Left forelimb (tissue), 1 donor: ENCODE data around the gene FGF14.

Experiments
- DNase-seq: peaks from one replicate; pipeline ENCODE4 v3.0.0-alpha.2; 2018; ENCODE audit warnings: low spot score

The FGF14 gene

DNA sequence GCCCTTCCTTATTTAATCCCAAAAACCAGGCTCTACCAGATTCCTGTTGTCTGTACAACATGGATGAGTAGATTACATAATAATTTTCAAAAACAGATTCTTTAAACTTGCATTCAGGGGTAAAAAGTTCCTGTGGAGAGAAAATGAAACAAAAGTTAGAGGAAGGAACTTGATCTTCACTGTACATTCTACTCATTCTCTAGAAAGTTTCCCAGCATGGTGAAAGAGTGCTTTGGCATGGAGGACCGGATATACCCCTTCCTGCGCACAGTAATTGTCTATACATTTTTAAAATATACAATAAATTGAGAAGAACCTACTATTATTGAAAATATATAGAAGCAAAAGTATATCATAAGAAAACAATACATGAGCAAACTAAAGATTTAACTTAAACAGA is 675.2 kb downstream of the FGF14 start:
- no peak for DNase-seq

DNA sequence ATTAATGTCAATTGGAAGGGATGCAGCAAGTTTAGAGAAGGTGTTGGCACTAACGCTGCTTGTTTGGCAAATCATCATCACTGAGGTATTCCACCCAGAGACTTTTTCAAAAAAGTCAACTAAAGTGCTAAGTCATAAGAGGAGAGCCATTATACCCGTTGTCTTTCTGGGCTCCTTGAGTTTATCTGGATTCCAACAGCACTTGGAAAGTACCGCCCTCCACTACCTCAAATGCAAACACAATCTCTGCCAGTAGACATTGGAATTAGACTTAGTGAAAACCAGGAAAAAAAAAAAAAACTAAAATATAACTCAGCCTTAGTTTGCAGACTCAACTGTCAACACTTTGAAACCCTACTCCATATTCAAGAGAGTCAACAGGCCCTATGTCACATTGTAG is 683.4 kb downstream of the FGF14 start:
- no peak for DNase-seq

DNA sequence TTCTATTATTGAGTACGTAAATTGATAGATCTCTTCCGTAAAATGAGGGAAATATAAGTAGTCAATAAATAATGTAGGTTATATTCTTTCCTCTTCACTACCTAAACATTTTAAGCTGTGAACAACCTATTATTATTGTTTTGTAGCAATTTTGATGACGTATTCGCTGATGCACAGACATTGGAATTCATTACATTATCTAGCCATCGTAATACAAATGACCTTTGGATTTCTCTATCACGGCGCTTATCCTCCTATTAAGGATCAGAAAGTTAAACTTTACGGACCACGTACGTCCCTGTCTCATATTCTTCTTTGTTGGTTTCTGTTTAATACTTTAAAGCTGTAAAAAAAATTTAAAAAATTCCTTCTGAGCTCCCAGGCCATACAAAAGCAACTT is 684.5 kb downstream of the FGF14 start:
- DNase-seq = no peak

DNA sequence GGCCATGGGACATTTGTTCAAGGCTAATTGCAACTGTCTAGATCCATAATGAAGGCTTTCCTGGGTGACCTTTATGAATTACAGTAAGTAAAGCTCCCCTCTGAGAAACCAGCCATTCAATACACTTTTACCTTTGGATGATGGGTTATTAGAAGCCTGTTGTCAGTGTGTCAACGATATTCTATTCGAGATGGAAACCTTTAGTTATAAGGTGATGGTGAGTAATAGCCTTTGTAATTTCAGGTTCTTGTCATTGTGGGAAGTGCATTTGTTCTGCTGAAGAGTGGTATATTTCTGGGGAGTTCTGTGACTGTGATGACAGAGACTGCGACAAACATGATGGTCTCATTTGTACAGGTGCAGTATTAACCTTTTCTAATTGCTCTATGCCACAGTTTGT is 687.7 kb downstream of the FGF14 start:
- DNase-seq = no peak

DNA sequence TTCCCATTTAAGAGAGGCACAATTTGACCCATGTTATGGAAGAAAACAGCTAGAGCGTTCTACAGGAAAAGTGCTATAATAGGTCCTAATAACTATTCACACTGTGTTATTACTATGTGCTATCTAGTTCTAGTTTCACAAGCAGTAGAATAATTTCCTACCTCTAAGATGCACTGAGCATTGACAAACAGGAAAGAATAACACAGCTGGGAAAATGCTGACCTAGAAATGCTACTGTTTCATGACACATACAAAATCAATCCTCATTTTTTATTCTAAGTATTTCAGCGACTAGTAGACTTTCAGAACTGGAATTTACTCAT is 689.9 kb downstream of the FGF14 start:
- DNase-seq = no peak

DNA sequence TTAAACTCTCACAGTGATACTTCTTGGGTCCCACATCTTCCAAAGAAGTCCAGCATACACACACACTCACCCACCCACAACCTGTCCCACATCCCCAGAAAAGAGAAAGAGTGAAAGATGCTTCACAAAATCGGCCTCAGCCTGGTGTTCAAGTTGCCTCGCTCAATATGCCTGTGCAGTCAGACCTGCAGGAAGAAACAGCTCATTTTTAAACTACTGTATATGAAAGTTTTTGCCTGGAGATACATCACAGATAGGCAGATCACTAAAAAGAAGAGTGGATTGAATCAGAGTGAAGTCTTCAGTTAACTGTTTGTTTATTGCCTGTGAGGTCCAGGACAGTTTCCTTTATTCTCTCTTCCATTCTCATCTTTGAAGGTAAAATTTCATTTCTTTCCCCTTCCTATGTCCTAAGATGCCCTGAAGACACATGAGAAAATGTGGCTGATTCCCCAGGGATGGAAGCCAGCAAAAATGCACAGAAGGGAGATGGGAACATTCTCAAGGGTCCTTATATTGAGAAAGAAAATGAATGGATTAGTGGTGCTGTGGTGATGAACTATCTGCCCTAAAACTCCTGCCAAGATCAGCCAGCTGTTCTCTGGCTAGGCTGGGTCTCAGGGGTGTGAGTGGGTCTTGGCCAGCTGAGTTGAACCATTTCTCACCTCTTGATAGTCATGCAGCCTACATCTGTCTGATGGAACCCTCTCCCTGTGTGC is 690.4 kb downstream of the FGF14 start:
- DNase-seq = no peak

DNA sequence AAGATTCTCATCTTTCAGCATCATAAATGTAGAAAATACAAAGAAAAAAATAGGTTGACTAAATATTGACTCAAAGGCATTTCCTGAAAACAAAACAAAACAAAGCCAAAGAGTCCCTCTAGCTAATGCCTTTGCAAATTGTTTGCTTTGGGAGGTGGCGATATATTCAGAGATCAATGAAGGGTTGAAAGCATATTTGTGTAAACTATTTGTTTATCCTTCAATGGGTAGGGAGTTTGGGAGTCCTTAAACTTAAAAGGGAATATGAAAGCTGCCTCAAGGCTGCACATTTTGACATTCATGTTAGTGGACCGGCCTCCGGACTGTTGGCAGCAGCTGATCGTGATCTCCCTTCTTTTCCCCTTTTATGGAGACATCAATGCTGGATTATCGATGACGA is 691.9 kb downstream of the FGF14 start:
- no peak for DNase-seq

DNA sequence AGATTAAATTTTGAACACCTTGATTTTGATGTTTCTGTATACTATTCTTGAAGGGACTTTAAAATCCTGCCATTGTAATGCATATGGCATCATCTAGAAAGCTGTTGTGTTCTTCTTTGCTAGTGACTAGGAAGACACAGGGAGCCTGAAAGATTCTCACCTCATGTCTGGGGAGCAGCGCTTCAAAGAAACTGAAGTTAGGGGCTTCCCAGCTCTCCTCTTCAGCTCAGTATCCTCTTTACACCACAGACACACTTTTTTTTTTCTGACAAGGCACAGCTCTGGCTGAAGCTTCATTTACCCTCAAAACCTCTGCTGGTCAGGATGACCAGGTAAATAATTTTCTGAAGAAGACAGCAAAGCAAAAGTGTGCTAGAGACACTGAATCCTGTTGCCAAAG is 693.7 kb downstream of the FGF14 start:
- DNase-seq = no peak

DNA sequence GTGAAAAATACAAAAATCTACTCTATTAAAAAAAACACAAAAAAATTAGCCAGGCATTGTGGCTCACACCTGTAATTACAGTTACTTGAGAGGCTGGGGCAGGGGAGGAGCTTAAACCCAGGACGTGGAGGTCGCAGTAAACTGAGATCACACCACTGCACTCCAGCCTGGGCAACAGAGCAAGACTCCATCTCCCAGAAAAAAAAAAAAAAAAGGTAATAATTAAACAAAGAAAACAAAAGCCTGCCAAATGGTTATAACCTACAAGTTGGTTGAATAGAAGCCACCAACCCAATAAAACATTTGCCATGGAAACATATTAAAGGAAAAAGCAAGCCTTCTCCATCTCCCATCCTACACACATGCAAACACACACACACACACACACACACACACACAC is 694.2 kb downstream of the FGF14 start:
- DNase-seq = no peak

DNA sequence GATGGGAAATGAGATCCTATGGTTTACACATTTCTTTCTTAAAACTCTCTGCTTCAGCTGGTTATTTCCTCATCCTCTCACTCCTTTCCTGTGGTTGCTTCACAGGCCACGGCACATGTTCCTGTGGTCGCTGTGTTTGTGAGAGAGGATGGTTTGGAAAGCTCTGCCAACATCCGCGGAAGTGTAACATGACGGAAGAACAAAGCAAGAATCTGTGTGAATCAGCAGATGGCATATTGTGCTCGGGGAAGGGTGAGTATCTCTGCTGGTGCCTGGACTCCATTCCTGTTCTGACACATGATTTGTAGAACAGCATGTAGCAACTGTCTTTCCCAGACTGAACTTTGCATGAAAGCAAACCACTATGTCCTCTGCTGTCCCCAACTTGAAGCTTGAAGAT is 695.2 kb downstream of the FGF14 start:
- no peak for DNase-seq

DNA sequence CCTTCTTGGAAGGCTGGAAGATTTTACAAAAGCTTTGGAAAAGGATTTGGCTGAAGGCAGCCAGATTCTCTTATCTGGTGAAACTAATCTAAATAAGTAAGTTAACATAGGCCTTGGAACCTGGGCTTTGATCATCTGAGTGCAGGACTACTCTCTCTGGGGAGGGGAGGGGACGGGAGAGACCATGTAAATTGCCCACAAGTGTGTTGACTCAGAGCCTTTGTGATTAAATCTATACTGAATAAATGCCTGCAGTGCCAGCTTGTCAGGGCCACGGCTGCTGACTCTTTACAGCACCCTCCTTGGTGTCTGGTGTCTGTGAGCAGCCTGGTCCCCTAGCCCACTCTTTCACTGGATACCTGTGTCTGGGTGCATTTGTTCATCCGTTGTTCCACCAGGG is 698.0 kb downstream of the FGF14 start:
- no peak for DNase-seq

DNA sequence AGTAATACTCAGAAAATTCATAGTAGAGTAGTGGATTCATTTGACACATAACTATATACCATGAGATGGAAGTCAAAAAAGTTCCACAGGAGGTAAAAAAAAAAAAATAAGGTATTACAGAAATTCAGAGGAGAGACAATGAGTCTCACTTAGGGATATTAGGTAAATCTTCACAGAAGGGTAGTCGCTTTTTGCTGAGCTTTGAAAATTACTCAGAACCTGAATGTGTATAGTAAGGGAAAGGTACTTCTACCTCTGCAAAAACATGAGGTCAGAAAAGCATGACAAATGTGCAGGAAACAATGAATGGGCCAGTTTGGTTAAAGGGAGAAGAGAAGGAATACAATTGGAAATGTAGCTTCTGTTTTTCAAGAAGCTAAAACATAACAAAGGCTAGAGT is 698.8 kb downstream of the FGF14 start:
- DNase-seq = no peak

DNA sequence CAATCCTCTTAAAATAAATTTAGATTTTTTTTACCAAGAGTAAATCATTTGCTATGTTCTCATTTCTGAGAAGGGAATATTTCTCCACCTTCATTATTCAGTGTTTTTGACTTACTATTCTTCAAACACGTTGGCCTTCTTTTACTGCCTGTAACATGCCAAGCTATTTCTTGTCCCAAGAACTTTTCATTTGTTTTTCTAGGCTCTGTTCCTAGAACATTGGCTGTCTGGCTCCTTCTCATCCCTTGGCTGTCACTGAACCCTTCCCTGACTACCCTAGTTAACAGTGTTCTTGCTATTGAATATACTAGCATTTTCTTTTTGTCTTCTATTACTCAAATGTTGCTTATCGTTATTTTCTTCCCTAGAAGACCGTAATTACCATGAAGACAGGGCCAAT is 701.2 kb downstream of the FGF14 start:
- DNase-seq = no peak

DNA sequence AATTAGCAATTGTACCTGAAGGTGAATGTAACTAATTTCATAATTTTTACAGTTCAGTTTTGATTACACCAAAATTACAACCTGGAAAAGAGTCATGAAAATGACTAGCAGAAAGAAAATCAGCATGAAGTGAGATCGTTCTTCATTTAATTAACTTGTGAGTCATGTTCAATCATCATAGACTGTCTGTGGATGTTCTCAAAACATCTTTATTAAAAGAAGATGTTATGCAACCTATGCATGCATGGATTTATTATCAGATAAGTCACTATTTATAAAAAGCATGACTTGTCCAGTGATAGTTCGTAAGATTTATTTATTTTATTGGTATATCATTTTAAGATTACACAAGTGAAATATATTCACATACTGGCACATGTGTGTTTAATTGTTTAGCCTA is 703.4 kb downstream of the FGF14 start:
- no peak for DNase-seq

DNA sequence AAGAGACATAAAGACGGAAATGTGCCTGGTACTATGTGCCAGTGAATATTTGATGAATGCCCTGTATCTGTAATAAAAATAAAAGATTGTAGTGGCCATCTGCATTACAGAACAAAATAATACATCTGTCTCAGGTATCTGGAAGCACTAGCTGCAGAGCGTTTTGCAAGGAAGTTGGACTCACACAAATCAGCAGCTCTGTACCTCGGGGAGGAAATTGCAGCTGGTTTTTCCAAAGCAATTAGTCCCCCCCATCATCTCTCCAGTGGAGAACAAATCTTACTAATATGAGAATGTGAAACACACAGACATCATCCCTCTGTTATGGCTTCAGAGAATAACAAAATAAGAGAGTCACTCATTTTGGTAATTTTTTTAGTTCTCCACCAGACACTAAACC is 704.1 kb downstream of the FGF14 start:
- DNase-seq = no peak

DNA sequence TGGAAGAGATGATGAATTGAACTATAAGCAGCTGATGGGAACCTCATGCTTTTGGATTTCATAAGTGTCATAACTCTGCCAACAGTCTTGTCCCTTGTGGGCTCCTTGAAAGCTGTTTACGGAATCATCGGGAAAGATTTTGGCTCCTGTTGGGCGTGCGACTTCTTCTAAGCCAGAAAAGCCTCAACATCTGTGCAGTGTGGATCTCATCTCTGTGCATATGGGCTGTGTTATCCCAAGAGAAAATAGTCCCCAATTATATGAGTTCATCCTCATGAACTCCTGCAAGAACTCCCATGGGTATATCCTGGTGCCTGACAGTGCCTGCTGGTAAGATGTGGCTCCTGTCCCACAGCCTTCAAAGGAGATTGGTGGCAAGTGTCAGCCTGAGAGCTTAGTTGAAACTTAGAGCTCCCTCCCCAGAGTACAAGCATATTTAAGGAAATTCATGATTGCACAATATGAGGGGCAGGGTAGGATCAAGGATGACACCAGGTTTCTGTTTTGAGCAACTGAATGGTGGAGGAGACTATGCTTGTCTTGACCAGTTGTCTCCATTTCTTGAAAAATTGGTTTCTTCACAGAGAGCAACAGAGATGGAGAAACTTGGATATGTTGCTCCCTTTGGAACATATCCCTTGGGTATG is 705.9 kb downstream of the FGF14 start:
- no peak for DNase-seq

DNA sequence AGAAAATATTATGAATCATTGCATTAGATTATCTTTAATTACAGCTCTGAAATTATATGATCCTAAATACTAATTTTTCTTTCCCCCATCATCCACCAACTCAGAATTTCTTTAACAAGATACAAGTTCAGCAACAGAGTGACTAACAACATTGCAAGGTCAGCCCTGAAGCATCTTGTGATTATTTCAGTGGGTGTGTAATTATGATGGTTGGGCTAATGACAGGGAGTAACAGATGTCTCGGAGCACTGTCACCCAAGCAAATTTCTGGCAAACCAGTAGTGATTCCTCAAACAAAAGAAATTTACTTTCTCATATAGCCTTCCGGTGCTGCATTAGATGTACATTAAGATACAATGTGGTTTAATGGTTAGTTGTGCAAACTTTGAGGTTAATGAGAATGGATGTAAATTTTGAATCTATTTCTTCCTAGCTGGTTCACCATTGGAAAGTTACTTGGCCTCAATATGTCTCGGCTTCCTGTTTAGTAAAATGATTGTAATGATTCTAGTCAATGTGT is 710.4 kb downstream of the FGF14 start:
- no peak for DNase-seq

DNA sequence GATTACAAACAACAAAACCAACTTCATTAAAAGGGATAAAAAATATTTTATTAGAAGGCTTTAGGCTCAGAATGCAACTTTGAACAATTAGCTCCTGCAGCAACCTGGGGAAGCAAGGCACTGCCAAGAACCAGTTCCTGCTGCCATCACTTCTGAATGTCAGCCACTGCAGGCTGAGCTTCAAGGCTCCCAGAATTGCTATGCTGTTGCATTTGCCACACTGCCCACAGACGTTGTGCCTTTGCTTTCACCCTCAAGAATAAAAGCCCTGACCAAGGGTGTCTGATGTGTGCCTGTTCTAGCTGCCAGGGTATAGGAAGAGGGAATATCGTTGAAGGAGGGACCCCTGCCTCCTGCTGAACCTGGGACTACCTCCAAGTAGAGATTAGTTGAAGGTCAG is 711.0 kb downstream of the FGF14 start:
- no peak for DNase-seq

DNA sequence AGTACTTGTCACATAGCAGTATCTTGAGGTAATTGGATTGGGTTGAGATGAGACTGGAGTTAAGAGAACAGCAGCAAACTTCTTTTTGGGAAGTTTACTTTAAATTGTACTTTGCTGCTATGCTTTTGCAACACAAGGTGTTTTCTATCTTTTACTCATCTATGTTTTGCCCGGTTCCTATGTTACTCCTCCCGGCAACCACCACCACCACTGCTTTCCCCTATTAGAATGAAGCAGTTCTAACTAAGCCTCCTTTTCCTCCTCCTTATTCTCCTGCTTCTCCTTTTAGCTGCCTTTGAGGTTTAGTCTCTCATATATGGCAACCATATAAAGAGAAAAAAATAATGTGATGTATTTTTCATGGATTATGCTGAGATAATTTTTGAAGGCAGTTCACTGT is 715.8 kb downstream of the FGF14 start:
- DNase-seq = no peak

DNA sequence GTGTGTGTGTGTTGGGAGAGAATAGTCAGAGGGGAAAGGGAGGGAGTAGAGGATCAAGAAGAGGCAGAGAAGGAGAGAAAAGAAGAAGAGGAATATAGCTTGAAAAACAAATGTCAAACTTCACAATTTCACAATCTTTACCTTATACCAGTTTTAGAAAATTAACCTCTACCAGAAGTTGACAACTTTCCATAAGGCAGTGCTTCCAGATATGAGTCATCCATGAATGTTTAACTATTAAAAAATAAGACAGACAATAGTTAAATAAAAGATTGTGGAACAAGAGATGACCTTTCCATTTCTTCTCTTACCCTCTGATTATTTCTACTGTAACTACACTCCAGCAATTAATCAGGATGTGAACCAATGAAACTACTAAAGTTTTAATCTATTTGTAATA is 720.0 kb downstream of the FGF14 start:
- no peak for DNase-seq

DNA sequence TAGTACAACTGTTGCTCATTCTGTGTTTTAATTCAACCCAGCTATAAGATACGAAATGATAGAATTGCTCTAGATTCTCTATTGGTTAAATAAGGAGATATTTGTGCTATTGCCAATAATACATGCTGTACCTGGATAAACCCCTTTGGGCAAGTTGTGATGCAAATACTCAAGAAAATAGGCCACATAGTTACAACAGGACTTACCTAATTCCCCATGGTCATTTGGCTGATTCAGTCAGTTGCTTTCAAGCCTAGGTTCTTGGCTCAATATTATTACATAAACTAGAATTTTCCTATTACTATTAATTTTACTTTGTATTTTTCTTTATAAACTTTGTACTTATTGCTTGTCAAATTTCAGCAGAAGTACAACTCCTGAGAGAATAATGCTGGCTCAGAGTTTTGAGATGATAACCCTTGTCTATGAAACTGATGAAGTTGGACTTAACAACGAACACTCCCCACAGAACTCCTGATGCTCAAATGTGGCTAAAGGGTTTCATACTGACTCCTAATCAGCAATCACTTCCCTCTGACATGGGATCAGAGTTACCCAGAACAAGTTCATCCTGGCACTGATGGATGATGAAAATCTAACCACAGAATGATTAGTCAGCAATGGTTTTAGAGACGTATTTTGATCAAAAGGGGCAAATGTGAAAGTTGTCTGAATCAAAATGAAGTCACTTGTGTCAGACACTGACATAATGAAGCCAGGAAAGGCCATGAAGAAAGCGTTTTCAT is 728.3 kb downstream of the FGF14 start:
- DNase-seq = no peak

DNA sequence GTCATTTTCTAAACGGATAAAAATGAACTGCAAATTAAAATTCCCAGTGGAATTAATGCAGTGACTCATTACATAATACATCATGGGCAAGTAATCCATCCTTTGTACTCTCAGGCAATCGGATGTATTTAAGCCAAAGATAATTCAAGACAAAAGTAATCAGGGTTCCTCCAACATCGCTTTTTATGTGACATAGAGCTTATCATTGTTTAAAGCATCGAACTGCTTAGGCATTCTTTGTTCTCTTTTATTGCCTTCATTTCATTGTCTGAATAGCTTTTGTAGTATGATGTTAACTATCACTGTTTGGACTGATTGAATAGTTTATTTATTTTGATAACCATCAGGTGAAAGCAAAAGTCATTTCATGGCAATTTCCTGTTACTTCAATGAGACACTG is 740.0 kb downstream of the FGF14 start:
- no peak for DNase-seq
